GM12874 (cell line): ENCODE measurements around the gene MBNL2.

Experiments
- CTCF ChIP-seq: IDR thresholded peaks from 2 replicates; pipeline ENCODE4 v1.5.1; 2011; ENCODE audit warnings: low read depth, mild to moderate bottlenecking, control low read depth, low read length, moderate library complexity; ENCODE audit not compliant: insufficient read depth

Gene MBNL2

GRCh38 chr13:97235549-97236231 lies 13.6 kb downstream of the MBNL2 start:
- no peak for TF ChIP-seq CTCF

- TF ChIP-seq CTCF, result no peak
Measured at GRCh38 chr13:97237388-97237787, 15.3 kb downstream of the MBNL2 start.

- TF ChIP-seq CTCF, result no peak
Measured at GRCh38 chr13:97238432-97238831, 16.3 kb downstream of the MBNL2 start.

GRCh38 chr13:97238883-97239282 lies 16.8 kb downstream of the MBNL2 start:
- no peak for TF ChIP-seq CTCF

GRCh38 chr13:97239306-97239705 lies 17.2 kb downstream of the MBNL2 start:
- no peak for TF ChIP-seq CTCF

- TF ChIP-seq CTCF, result no peak
Measured at GRCh38 chr13:97239943-97240787, 18.0 kb downstream of the MBNL2 start.

- TF ChIP-seq CTCF, result no peak
Measured at GRCh38 chr13:97240788-97241734, 18.9 kb downstream of the MBNL2 start.
